AG09319 (cell line): ENCODE data around the gene TRPV5.

Experiments used
- DNase-seq: peaks from one replicate; pipeline ENCODE4 v3.0.0-alpha.2; 2010; ENCODE audit warnings: low read depth; ENCODE audit errors: extremely low read depth
- TF ChIP-seq, protein P1 (sequence below): IDR thresholded peaks from 2 replicates; pipeline ENCODE4 v1.5.1; 2011; ENCODE audit warnings: low read depth, mild to moderate bottlenecking, inconsistent platforms, low read length, moderate library complexity

Gene TRPV5

DNA sequence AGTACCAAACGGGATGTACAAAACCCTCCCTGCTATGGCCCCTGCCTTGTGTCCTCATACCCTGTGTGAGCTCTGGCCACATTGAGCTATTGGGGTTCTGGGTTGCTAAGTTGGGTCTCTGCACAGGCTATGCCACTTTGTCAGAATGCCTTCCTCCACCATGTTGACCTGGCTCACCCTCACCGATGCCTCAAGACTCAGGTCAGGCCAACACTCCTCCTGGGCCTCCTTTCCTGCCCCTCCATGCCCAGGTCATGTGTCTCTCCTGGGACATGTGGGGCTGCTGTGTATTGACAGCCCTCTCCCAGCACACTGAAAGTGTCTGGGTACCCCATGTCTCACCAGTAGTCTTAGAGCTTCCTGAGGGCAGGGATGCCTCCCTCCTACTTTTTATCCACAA lies 14.6 kb downstream of the TRPV5 start:
- TF ChIP-seq, protein P1, sequence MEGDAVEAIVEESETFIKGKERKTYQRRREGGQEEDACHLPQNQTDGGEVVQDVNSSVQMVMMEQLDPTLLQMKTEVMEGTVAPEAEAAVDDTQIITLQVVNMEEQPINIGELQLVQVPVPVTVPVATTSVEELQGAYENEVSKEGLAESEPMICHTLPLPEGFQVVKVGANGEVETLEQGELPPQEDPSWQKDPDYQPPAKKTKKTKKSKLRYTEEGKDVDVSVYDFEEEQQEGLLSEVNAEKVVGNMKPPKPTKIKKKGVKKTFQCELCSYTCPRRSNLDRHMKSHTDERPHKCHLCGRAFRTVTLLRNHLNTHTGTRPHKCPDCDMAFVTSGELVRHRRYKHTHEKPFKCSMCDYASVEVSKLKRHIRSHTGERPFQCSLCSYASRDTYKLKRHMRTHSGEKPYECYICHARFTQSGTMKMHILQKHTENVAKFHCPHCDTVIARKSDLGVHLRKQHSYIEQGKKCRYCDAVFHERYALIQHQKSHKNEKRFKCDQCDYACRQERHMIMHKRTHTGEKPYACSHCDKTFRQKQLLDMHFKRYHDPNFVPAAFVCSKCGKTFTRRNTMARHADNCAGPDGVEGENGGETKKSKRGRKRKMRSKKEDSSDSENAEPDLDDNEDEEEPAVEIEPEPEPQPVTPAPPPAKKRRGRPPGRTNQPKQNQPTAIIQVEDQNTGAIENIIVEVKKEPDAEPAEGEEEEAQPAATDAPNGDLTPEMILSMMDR, result no peak
- DNase-seq, result no peak

DNA sequence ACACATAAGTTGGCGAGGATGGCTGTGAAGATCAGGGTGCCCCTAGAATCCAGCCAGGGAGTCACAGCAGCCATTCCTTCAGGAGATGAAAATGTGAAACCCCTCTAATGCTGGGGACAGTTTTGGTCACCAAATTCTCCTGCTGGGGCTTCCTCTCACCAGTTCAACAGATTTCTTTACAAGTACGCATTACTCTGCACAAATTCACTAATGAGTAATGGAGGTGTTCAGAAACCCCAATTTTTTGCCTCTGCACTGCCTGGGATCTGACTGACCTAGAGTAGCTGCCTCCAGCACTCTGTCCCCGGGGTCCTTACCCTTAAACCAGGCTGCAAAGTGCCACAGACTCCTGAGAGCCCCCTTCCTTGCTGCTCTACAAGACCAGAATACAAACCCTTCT lies 16.1 kb downstream of the TRPV5 start:
- DNase-seq, result no peak
- TF ChIP-seq, protein P1, result no peak

DNA sequence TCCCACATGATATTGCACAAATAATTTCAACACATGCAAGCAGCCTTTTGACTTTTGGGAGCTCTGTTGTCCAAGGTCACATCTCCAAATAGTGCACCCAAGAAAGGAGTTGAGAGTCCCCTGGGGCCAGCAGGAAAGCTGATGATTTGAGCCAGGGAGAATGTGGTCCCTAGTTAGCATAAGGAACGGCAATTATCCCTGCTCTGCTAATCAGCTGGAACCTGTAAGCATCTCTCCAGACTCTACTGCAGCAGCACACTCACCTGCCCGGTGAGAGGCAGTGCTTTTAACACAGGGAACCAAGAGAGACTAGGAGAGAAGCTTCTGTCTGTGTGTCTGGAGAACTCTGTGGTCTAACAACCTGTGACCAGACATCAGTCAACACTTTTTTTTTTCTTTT lies 17.0 kb downstream of the TRPV5 start:
- TF ChIP-seq, protein P1, result no peak
- no peak for DNase-seq

DNA sequence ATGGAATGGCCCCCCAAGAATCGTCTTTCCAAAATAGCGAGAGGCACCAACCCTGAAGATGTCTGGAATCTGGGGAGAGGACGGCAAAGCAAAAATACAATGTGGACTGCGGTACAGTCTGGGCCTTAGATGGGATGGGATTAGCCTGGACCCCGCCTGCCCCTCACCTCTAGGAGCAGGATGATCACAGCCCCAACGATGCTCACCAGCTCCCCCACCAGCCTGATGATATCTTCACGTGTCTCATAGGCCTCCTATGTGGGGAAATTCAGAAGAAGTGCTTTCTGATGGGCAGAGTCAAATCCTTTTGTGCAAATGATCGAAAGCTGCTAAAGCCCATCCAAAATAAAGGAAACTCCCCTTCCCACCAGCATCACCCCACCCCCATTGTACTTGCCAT lies 18.2 kb downstream of the TRPV5 start:
- TF ChIP-seq, protein P1, result no peak

DNA sequence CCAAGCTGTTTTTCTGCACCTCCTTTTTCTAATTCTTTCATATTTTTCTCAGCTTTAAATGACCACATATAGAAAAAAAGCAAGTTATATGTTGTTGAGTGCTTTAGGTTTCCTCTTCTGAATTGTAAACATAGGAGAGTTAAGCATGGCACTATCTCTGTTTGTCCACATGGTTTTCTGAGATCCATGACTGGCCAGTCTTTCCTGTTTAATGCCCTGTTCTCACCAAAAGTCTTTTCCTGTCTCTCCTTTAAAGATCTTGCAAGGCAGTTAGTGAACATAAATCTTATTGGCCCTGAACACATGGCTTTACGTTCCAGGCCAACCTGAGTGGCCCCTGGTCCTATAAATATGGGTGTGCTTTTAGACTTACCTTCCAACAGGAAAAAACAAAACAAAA lies 19.4 kb downstream of the TRPV5 start:
- no peak for DNase-seq
- TF ChIP-seq, protein P1, result no peak

More for the DNA sequence above, 18.2 kb downstream of the TRPV5 start:
- DNase-seq, result no peak

DNA sequence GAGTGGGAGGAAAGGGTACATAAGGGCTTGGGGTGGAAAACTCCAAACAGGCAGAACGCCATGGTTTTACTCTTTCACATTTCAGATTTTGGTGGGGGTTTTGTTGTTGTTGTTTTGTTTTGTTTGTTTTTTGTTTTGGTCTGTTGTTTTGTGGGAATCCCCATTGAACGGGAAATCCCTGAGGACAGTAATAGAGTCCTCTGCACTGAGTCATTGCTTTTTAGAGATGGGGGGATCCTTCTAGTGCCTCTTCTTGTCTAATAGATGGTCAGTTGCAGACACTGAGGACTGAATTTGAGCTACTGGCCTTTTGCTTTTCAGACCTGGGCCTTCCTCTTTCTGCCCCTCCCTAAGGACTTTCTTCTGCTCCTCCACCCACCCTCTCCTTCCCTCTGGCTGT lies 20.0 kb downstream of the TRPV5 start:
- TF ChIP-seq, protein P1, result no peak
- no peak for DNase-seq

DNA sequence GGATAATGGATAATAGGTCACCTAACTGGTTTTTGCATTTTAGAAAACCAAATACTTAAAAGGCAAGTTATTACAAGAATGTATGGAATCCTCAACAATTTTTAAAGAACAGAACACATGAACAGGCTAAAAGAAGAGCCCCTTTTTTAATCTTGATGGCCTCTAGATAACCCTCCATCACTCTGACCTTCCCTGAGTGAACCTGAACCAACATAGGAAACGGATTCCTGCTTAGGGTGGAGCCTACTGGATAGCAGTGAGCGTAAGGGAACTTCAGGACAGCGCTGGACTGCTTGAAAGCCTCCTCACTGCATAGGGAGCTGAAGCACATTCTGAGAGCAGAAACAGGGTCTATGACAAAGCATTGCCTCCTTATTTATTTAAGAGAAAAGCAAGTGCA lies 20.5 kb downstream of the TRPV5 start:
- DNase-seq, result no peak
- TF ChIP-seq, protein P1, result no peak
